WTC11 (cell line): ENCODE data around the gene ABCB8. TPM values are rescaled to one million over a fixed set of nuclear protein-coding genes. Genes with fewer than 3 reads are reported as not detected.

Experiments
- ATF1 ChIP-seq: sonication (generic); formaldehyde crosslinking; IDR thresholded peaks from 2 replicates; pipeline ENCODE4 v1.8.1; 2023; ENCODE audit warnings: mild to moderate bottlenecking, moderate library complexity, missing genetic modification reagents
- ATF3 ChIP-seq: sonication (generic); formaldehyde crosslinking; conservative IDR thresholded peaks from 2 replicates; pipeline ENCODE4 v1.8.1; 2022; ENCODE audit warnings: mild to moderate bottlenecking, missing genetic modification reagents
- CDX4 ChIP-seq: fragments of 250-450 bp; sonication (Bioruptor Pico); IDR thresholded peaks from 2 replicates; pipeline ENCODE4 v1.9.0; 2021; ENCODE audit warnings: moderate library complexity, mild to moderate bottlenecking, inconsistent platforms, borderline replicate concordance
- CREB1 ChIP-seq: sonication (generic); formaldehyde crosslinking; IDR thresholded peaks from 2 replicates; pipeline ENCODE4 v1.8.0; 2023; ENCODE audit warnings: mild to moderate bottlenecking, missing genetic modification reagents
- ELF4 ChIP-seq: sonication (generic); formaldehyde crosslinking; IDR thresholded peaks from 2 replicates; pipeline ENCODE4 v1.8.1; 2022; ENCODE audit warnings: low read depth, mild to moderate bottlenecking, moderate library complexity, missing genetic modification reagents
- FOXP1 ChIP-seq: sonication (generic); formaldehyde crosslinking; IDR thresholded peaks from 2 replicates; pipeline ENCODE4 v1.8.0; 2022; ENCODE audit warnings: missing genetic modification reagents, mild to moderate bottlenecking, moderate library complexity, borderline replicate concordance
- GRHL2 ChIP-seq: fragments of 250-450 bp; sonication (Bioruptor Pico); IDR thresholded peaks from 2 replicates; pipeline ENCODE4 v1.8.0; 2022; ENCODE audit warnings: mild to moderate bottlenecking, moderate library complexity; ENCODE audit not compliant: insufficient replicate concordance, severe bottlenecking
- IRF1 ChIP-seq: sonication (generic); formaldehyde crosslinking; IDR thresholded peaks from 2 replicates; pipeline ENCODE4 v1.8.0; 2023; ENCODE audit warnings: missing genetic modification reagents
- IRF2 ChIP-seq: sonication (generic); formaldehyde crosslinking; IDR thresholded peaks from 2 replicates; pipeline ENCODE4 v1.8.0; 2022; ENCODE audit warnings: low read depth, missing genetic modification reagents, borderline replicate concordance
- KAT7 ChIP-seq: sonication (generic); formaldehyde crosslinking; IDR thresholded peaks from 2 replicates; pipeline ENCODE4 v1.8.1; 2023; ENCODE audit warnings: missing genetic modification reagents, mild to moderate bottlenecking, borderline replicate concordance
- MXD4 ChIP-seq: fragments of 250-450 bp; sonication (Bioruptor Pico); IDR thresholded peaks from 2 replicates; pipeline ENCODE4 v1.8.0; 2021; ENCODE audit warnings: mild to moderate bottlenecking, moderate library complexity, borderline replicate concordance
- NFE2L1 ChIP-seq: sonication (generic); formaldehyde crosslinking; IDR thresholded peaks from 2 replicates; pipeline ENCODE4 v1.8.1; 2023; ENCODE audit warnings: missing genetic modification reagents
- PRRX2 ChIP-seq: fragments of 250-450 bp; sonication (Bioruptor Pico); IDR thresholded peaks from 2 replicates; pipeline ENCODE4 v1.8.0; 2021; ENCODE audit warnings: mild to moderate bottlenecking
- RELA ChIP-seq: sonication (generic); formaldehyde crosslinking; IDR thresholded peaks from 2 replicates; pipeline ENCODE4 v1.8.1; 2022; ENCODE audit warnings: missing genetic modification reagents, mild to moderate bottlenecking, borderline replicate concordance
- SMAD3 ChIP-seq: sonication (generic); formaldehyde crosslinking; IDR thresholded peaks from 2 replicates; pipeline ENCODE4 v1.8.0; 2022; ENCODE audit warnings: missing genetic modification reagents, mild to moderate bottlenecking, borderline replicate concordance
- SOX15 ChIP-seq: fragments of 250-450 bp; sonication (Bioruptor Pico); IDR thresholded peaks from 2 replicates; pipeline ENCODE4 v1.9.0; 2021; ENCODE audit warnings: mild to moderate bottlenecking
- SP1 ChIP-seq: sonication (generic); formaldehyde crosslinking; conservative IDR thresholded peaks from 2 replicates; pipeline ENCODE4 v1.8.1; 2022; ENCODE audit warnings: missing genetic modification reagents
- USF2 ChIP-seq: sonication (generic); formaldehyde crosslinking; IDR thresholded peaks from 2 replicates; pipeline ENCODE4 v1.8.1; 2023; ENCODE audit warnings: mild to moderate bottlenecking, missing genetic modification reagents, moderate library complexity
- ZBTB43 ChIP-seq: sonication (generic); formaldehyde crosslinking; IDR thresholded peaks from 2 replicates; pipeline ENCODE4 v1.8.1; 2023; ENCODE audit warnings: mild to moderate bottlenecking, missing genetic modification reagents
- ZMAT4 ChIP-seq: fragments of 250-450 bp; sonication (Bioruptor Pico); IDR thresholded peaks from 2 replicates; pipeline ENCODE4 v1.9.0; 2021; ENCODE audit warnings: mild to moderate bottlenecking
- ZNF219 ChIP-seq: sonication (generic); formaldehyde crosslinking; IDR thresholded peaks from 2 replicates; pipeline ENCODE4 v1.8.0; 2023; ENCODE audit warnings: missing genetic modification reagents, mild to moderate bottlenecking, borderline replicate concordance
- ZNF263 ChIP-seq: sonication (generic); formaldehyde crosslinking; IDR thresholded peaks from 2 replicates; pipeline ENCODE4 v1.8.1; 2022; ENCODE audit warnings: low read depth, mild to moderate bottlenecking, moderate library complexity, missing genetic modification reagents
- ZNF281 ChIP-seq: sonication (generic); formaldehyde crosslinking; IDR thresholded peaks from 2 replicates; pipeline ENCODE4 v1.8.0; 2023; ENCODE audit warnings: mild to moderate bottlenecking, missing genetic modification reagents
- ZNF317 ChIP-seq: sonication (generic); formaldehyde crosslinking; IDR thresholded peaks from 2 replicates; pipeline ENCODE4 v1.8.1; 2023; ENCODE audit warnings: low read depth, mild to moderate bottlenecking, moderate library complexity, missing genetic modification reagents, borderline replicate concordance
- ZNF512 ChIP-seq: sonication (generic); formaldehyde crosslinking; IDR thresholded peaks from 2 replicates; pipeline ENCODE4 v1.8.1; 2022; ENCODE audit warnings: missing genetic modification reagents, borderline replicate concordance
- ZNF671 ChIP-seq: fragments of 250-450 bp; sonication (Bioruptor Pico); IDR thresholded peaks from 2 replicates; pipeline ENCODE4 v1.8.0; 2021; ENCODE audit warnings: mild to moderate bottlenecking
- ZSCAN18 ChIP-seq: fragments of 250-450 bp; sonication (Bioruptor Pico); IDR thresholded peaks from 2 replicates; pipeline ENCODE4 v2.1.2; 2022; ENCODE audit warnings: mild to moderate bottlenecking, moderate library complexity
- total RNA-seq: library from RNA; stranded (reverse); gene quantifications from 3 replicates; pipeline ENCODE4 v1.2.3, GENCODE V29; 2021

ABCB8 gene
- total RNA-seq, 1 experiment from 2014 or later: 35.9 TPM

- no peak for TF ChIP-seq SMAD3 (CRISPR knock-in tag)
- peak; percentile 56; the same call in 1 of the 2 replicates for TF ChIP-seq ZBTB43
- no peak for TF ChIP-seq CREB1
- TF ChIP-seq SOX15 (CRISPR knock-in tag): no peak
- 0 out of 2 replicates have a peak, but pooled peaks have one; percentile 59 for TF ChIP-seq FOXP1
- TF ChIP-seq MXD4 (CRISPR knock-in tag): no peak
- TF ChIP-seq SP1: no peak; the same call in 1 of the 2 replicates
- TF ChIP-seq PRRX2 (CRISPR knock-in tag): no peak
- no peak for TF ChIP-seq IRF2
- TF ChIP-seq ELF4 (CRISPR knock-in tag): no peak
- TF ChIP-seq ZMAT4 (CRISPR knock-in tag): no peak
- TF ChIP-seq ATF1: no peak
- no peak for TF ChIP-seq IRF1 (CRISPR knock-in tag)
- TF ChIP-seq ZNF263: no peak
- TF ChIP-seq NFE2L1 (CRISPR knock-in tag): no peak
- no peak for TF ChIP-seq CDX4
- TF ChIP-seq USF2: peak; percentile 63
- TF ChIP-seq ZNF512 (CRISPR knock-in tag): no peak
- TF ChIP-seq GRHL2 (CRISPR knock-in tag): no peak
- no peak for TF ChIP-seq ZNF317 (CRISPR knock-in tag)
- TF ChIP-seq RELA: no peak
- no peak for TF ChIP-seq ZNF671 (CRISPR knock-in tag)
- TF ChIP-seq ZNF281: no peak
- TF ChIP-seq ATF3 (CRISPR knock-in tag): no peak
- TF ChIP-seq ZNF219 (CRISPR knock-in tag): no peak
- TF ChIP-seq ZSCAN18: no peak
- TF ChIP-seq KAT7 (CRISPR knock-in tag): no peak
These were observed 57.7 kb downstream of the ABCB8 start, which contains the start of gene AGAP3 (continued) for GRCh38 chr7:151085691-151086620.
